K562 (cell line): ENCODE results near the gene RSU1. TPM values are rescaled to one million over a fixed set of nuclear protein-coding genes. Genes with fewer than 3 reads are reported as not detected.
A peak's percentile ranks its signal among the peaks of the same experiment; 100 is the strongest.

ENCODE experiments used
- ATAC-seq: fragments of 200-7000 bp; cut with Tn5 transposase; 3 replicates; pipeline ENCODE4 v1.9.1; 2020; ENCODE audit warnings: moderate library complexity
- BruUV-seq: library from RNA; stranded (reverse); fragments of 400-500 nt; replicated peaks from 2 replicates; lab custom pipeline; 2021; lab: Mats Ljungman, UMichigan
- CTCF ChIA-PET: fragments of 300-600 bp; formaldehyde crosslinking; extraction: SDS; loops from one replicate; lab custom pipeline; 2021; ENCODE audit warnings: low intra/inter-chr PET ratio; lab: Yijun Ruan, JAX
- POLR2A ChIA-PET: fragments of 300-600, 350-650 bp; sonication (Branson Sonifier 250); formaldehyde crosslinking; extraction: SDS; loops from one replicate; lab custom pipeline; 2021; ENCODE audit warnings: antibody characterized with exemption, inconsistent platforms; lab: Yijun Ruan, JAX
- DNase-seq, 4 experiments: peaks; one replicate each; pipeline versions ENCODE4 v3.0.0 to v3.0.0-alpha.2; 2011 to 2018; ENCODE audit warnings: low spot score in 3 of 4, mixed read lengths in 3 of 4; ENCODE audit errors: extremely low read depth in 1 of 4
- FAIRE-seq: peaks from 2 replicates; lab custom pipeline; 2011; peaks lifted over from hg19 to GRCh38; lab: Jason Lieb, UNC
- H2AFZ ChIP-seq: 2 replicates; pipeline ENCODE4 v1.6.0; 2011; ENCODE audit warnings: low read depth, low read length, control low read depth, inconsistent platforms
- H3K27ac ChIP-seq: fragments of 200-600 bp; 3 replicates; pipeline ENCODE4 v1.8.0; 2011; ENCODE audit warnings: low read depth, mild to moderate bottlenecking, control low read depth, inconsistent platforms, low read length, moderate library complexity, mixed read lengths; ENCODE audit errors: extremely low read depth
- H3K27me3 ChIP-seq, 2 experiments: fragments of 300-600 bp in 1 of 2; 2 replicates in 1 of 2; 3 replicates in 1 of 2; pipeline versions ENCODE4 v1.6.0 to v1.8.0; 2011; ENCODE audit warnings: inconsistent platforms in 2 of 2, low read length in 2 of 2, mild to moderate bottlenecking in 1 of 2, mixed read lengths in 1 of 2, moderate library complexity in 1 of 2; ENCODE audit not compliant: control insufficient read depth in 2 of 2, insufficient read depth in 2 of 2
- H3K36me3 ChIP-seq: fragments of 300-600 bp; 3 replicates; pipeline ENCODE4 v1.8.0; 2011; ENCODE audit warnings: mild to moderate bottlenecking, low read length, inconsistent platforms; ENCODE audit not compliant: control insufficient read depth, insufficient read depth
- H3K4me1 ChIP-seq, 2 experiments: fragments of 200-600 bp in 1 of 2; replicated peaks in 1 of 2; 2 replicates in 1 of 2; 3 replicates in 1 of 2; pipeline versions ENCODE4 v1.5.1 to v1.8.0; 2011; ENCODE audit warnings: inconsistent platforms in 2 of 2, low read length in 2 of 2, mild to moderate bottlenecking in 1 of 2, mixed read lengths in 1 of 2, moderate library complexity in 1 of 2; ENCODE audit not compliant: control insufficient read depth in 2 of 2, insufficient read depth in 2 of 2
- H3K4me2 ChIP-seq: 2 replicates; pipeline ENCODE4 v1.6.1; 2011; ENCODE audit warnings: low read length, control low read depth, inconsistent platforms, mixed read lengths; ENCODE audit not compliant: insufficient read depth
- H3K4me3 ChIP-seq: fragments of 200-600 bp; sonication (generic), shearing (Covaris generic); 2 replicates; pipeline ENCODE4 v1.5.1; 2016; ENCODE audit warnings: control low read depth, inconsistent platforms
- H3K79me2 ChIP-seq: fragments of 200-600 bp; 3 replicates; pipeline ENCODE4 v1.8.0; 2011; ENCODE audit warnings: low read length, inconsistent platforms; ENCODE audit not compliant: control insufficient read depth, insufficient read depth
- H3K9ac ChIP-seq, 2 experiments: 2 replicates each; pipeline versions ENCODE4 v1.6.0 to v1.6.1; 2011; ENCODE audit warnings: low read depth in 2 of 2, low read length in 2 of 2, control low read depth in 1 of 2, inconsistent platforms in 1 of 2, mild to moderate bottlenecking in 1 of 2, mixed read lengths in 1 of 2; ENCODE audit not compliant: insufficient read depth in 1 of 2
- H3K9me1 ChIP-seq: one replicate; pipeline ENCODE4 v1.6.0; 2011; ENCODE audit warnings: inconsistent platforms, mild to moderate bottlenecking, low read length, moderate library complexity; ENCODE audit not compliant: control insufficient read depth, insufficient read depth
- H3K9me3 ChIP-seq: replicated peaks from 2 replicates; pipeline ENCODE4 v1.5.1; 2011; ENCODE audit warnings: low read depth, low read length, inconsistent platforms; ENCODE audit not compliant: control insufficient read depth, insufficient read depth
- H4K20me1 ChIP-seq: replicated peaks from 2 replicates; pipeline ENCODE4 v1.6.1; 2011; ENCODE audit warnings: low read length, inconsistent platforms, mixed read lengths; ENCODE audit not compliant: control insufficient read depth, insufficient read depth
- ADNP ChIP-seq: fragments of 200-800 bp; sonication (Bioruptor generic); IDR thresholded peaks from 2 replicates; pipeline ENCODE4 v1.6.1; 2016; ENCODE audit warnings: missing genetic modification characterization, missing compliant biosample characterization
- BCOR ChIP-seq: fragments of 450-650 bp; IDR thresholded peaks from 2 replicates; pipeline ENCODE4 v1.6.1; 2016
- CEBPG ChIP-seq, 3 experiments: fragments of 200-800 bp in 1 of 3; sonication (Bioruptor generic) in 1 of 3; sonication (generic) in 1 of 3; formaldehyde crosslinking in 1 of 3; IDR thresholded peaks in 2 of 3; conservative IDR thresholded peaks in 1 of 3; 2 replicates each; pipeline versions ENCODE4 v1.6.1 to v1.8.0; 2016 to 2022; ENCODE audit warnings: missing compliant biosample characterization in 2 of 3, missing genetic modification characterization in 2 of 3, mild to moderate bottlenecking in 1 of 3, missing genetic modification reagents in 1 of 3
- CTCF ChIP-seq, 3 experiments: IDR thresholded peaks in 2 of 3; conservative IDR thresholded peaks in 1 of 3; 2 replicates each; pipeline ENCODE4 v1.5.1; 2011 to 2012; ENCODE audit warnings: low read length in 3 of 3, mild to moderate bottlenecking in 3 of 3, control low read depth in 2 of 3, improper control_type of control experiment in 1 of 3, inconsistent platforms in 1 of 3, low read depth in 1 of 3, mixed read lengths in 1 of 3, moderate library complexity in 1 of 3; ENCODE audit not compliant: insufficient read depth in 2 of 3
- MCM5 ChIP-seq: fragments of 450-650 bp; IDR thresholded peaks from 2 replicates; pipeline ENCODE4 v1.6.1; 2016; ENCODE audit warnings: low read depth
- NFIX ChIP-seq: fragments of 250-450 bp; sonication (Bioruptor Pico); IDR thresholded peaks from 2 replicates; pipeline ENCODE4 v1.4.0; 2020; ENCODE audit warnings: low read depth, mild to moderate bottlenecking, moderate library complexity
- NFYB ChIP-seq: IDR thresholded peaks from 2 replicates; pipeline ENCODE4 v1.6.1; 2011; ENCODE audit warnings: mild to moderate bottlenecking, moderate library complexity; ENCODE audit not compliant: insufficient read length; ENCODE audit errors: extremely low read depth
- NR1H2 ChIP-seq: sonication (generic); formaldehyde crosslinking; IDR thresholded peaks from 2 replicates; pipeline ENCODE4 v1.4.0; 2020; ENCODE audit warnings: mild to moderate bottlenecking, missing genetic modification reagents
- POLR2H ChIP-seq: IDR thresholded peaks from 2 replicates; pipeline ENCODE4 v1.6.1; 2016; ENCODE audit warnings: missing genetic modification characterization, low read depth, mild to moderate bottlenecking, control low read depth, missing compliant biosample characterization, moderate library complexity
- PURB ChIP-seq: sonication (generic); formaldehyde crosslinking; IDR thresholded peaks from 2 replicates; pipeline ENCODE4 v1.9.0; 2021; ENCODE audit warnings: low read depth, mild to moderate bottlenecking, missing genetic modification reagents
- RBM25 ChIP-seq: fragments of 200-400 bp; formaldehyde crosslinking; IDR thresholded peaks from 2 replicates; pipeline ENCODE4 v1.6.1; 2018; ENCODE audit warnings: low read length, low read depth, moderate library complexity; ENCODE audit not compliant: severe bottlenecking
- SMC3 ChIP-seq: conservative IDR thresholded peaks from 2 replicates; pipeline ENCODE4 v1.6.1; 2011; ENCODE audit warnings: low read depth, low read length, improper control_type of control experiment; ENCODE audit not compliant: insufficient read depth
- SRSF1 ChIP-seq: fragments of 200-400 bp; formaldehyde crosslinking; IDR thresholded peaks from 2 replicates; pipeline ENCODE4 v1.6.1; 2017; ENCODE audit warnings: mild to moderate bottlenecking, low read depth, low read length, moderate library complexity
- XRCC3 ChIP-seq: fragments of 450-650 bp; IDR thresholded peaks from 2 replicates; pipeline ENCODE4 v1.6.1; 2017; ENCODE audit warnings: mild to moderate bottlenecking, moderate library complexity
- ZFP36 ChIP-seq: fragments of 150-350 bp; IDR thresholded peaks from 2 replicates; pipeline ENCODE4 v1.6.1; 2018; ENCODE audit warnings: low read length, low read depth; ENCODE audit not compliant: partially characterized antibody
- ZNF444 ChIP-seq: fragments of 250-450 bp; sonication (Bioruptor Pico); IDR thresholded peaks from 2 replicates; pipeline ENCODE4 v1.4.0; 2020; ENCODE audit warnings: mild to moderate bottlenecking, moderate library complexity
- WGBS: fragments of 100-300 bp; shearing (Covaris generic); methylation state at CpG from one replicate; pipeline ENCODE4 v1.1.6; 2016; ENCODE audit warnings: low coverage, mixed read lengths; ENCODE audit not compliant: insufficient coverage; ENCODE audit errors: missing lambda C conversion rate; 5-methylcytosine and 5-hydroxymethylcytosine counted together
- in situ Hi-C: fragments of 300-500 bp; cut with MboI; formaldehyde crosslinking; loops from 4 replicates; pipeline ENCODE4 v1.15.0; 2018; ENCODE audit warnings: inconsistent platforms, mixed read lengths
- intact Hi-C: fragments of 100-400 bp; cut with micrococcal nuclease; formaldehyde crosslinking; loops from 2 replicates; pipeline ENCODE4 v1.14.2; 2022
- polyA plus RNA-seq, 8 experiments: library from polyadenylated mRNA; depleted of rRNA in 4 of 8; stranded (reverse) in 5 of 8; unstranded in 3 of 8; fragments of >200 nt; fragmentation: Nextera tagmentation in 2 of 8; fragmentation: Illumina TruSeq in 1 of 8; extraction: Ambion mirVana in 2 of 8; extraction: Trizol in 1 of 8; gene quantifications; 2 replicates each; pipeline versions ENCODE4 v1.2.1 to v1.2.3, GENCODE V29; 2011 to 2014; ENCODE audit warnings: inconsistent platforms in 1 of 8, missing spikeins in 1 of 8
- total RNA-seq, 7 experiments: library from RNA; depleted of rRNA in 6 of 7; stranded (reverse); fragments of >200 nt in 6 of 7; fragmentation: Illumina TruSeq in 2 of 7; extraction: Trizol in 2 of 7; gene quantifications; 2 replicates each; pipeline versions ENCODE4 v1.2.1 to v1.2.3, GENCODE V29; 2011 to 2021; ENCODE audit warnings: low replicate concordance in 1 of 7

The RSU1 gene
- total and polyA plus RNA-seq, 9 of the 15 experiments (the other 6 are each of a cell fraction or from before 2014, with no cell fraction given) = 18.8 to 67.3 (median 31.5) TPM

GRCh38 chr10:16811292-16811691 is 5.9 kb downstream of the RSU1 start:
- POLR2A ChIA-PET = no interaction called here

GRCh38 chr10:16809074-16809718 is 8.0 kb downstream of the RSU1 start:
- Histone ChIP-seq H3K27me3 (no peaks in the 10 kb centered on the region), H2AFZ (no peak overlapping the region), H3K4me2 (no peak overlapping the region), H3K9me1 (no peaks in the 10 kb centered on the region), H4K20me1 (no peaks in the 10 kb centered on the region), H3K9ac (no peak overlapping the region), H3K4me1 (no peaks in the 10 kb centered on the region), H3K27ac (no peak overlapping the region), H3K4me3 (no peak overlapping the region), H3K9me3 (no peaks in the 10 kb centered on the region), H3K79me2 (no peaks in the 10 kb centered on the region), H3K36me3 (no peaks in the 10 kb centered on the region)
- POLR2A ChIA-PET = interaction anchor here (0.5 to 0.8 kb wide), 3 partner anchors 8 to 759 kb away, joined by 3 read pairs; partner anchors contain the start of gene RSU1
- peak; percentile 95 for ATAC-seq
- CTCF ChIA-PET = no interaction called here
- in situ Hi-C loops = loop anchor here (25.0 kb wide), 1 partner anchor 922 kb away; no protein-coding TSS in a partner anchor
- intact Hi-C loops = loop anchor here (2.0 kb wide), 1 partner anchor 906 kb away; no protein-coding TSS in a partner anchor
- peak; percentile 58 for FAIRE-seq
- BruUV-seq = no TSS peak
- peak; percentile 47 to 72 (median 54) for DNase-seq
- 49% methylated on average over 6 of the region's 6 CpGs for WGBS
- no peak for TF ChIP-seq MCM5
- TF ChIP-seq CEBPG (CRISPR knock-in tag; IDR thresholded peaks at IDR 0.05) = no peak
- TF ChIP-seq CEBPG (tag; conservative IDR thresholded peaks at IDR 0.05 in 1 of 2, IDR thresholded peaks at IDR 0.05 in 1 of 2) = no peak
- TF ChIP-seq POLR2H (tag) = no peak
- no peak for TF ChIP-seq XRCC3
- TF ChIP-seq ZNF444 = no peak
- no peak for TF ChIP-seq NFIX (CRISPR knock-in tag)
- no peak for TF ChIP-seq BCOR
- no peak for TF ChIP-seq SRSF1
- peak; percentile 67 to 76 (median 71) for TF ChIP-seq CTCF (IDR thresholded peaks at IDR 0.05 in 2 of 3, conservative IDR thresholded peaks at IDR 0.05 in 1 of 3; ENCODE audit: insufficient read depth in 2 of 3, low read depth in 1 of 3, low read length in 3 of 3)
- TF ChIP-seq SMC3 = peak; percentile 47
- TF ChIP-seq PURB = no peak

More at GRCh38 chr10:16811292-16811691, 5.9 kb downstream of the RSU1 start:
- Histone ChIP-seq H4K20me1 (no peaks in the 10 kb centered on the region), H3K79me2 (peaks cover 3% of the 10 kb centered on the region; the same call in 2 of the 3 replicates), H3K4me1 (peaks cover 0 to 3% of the 10 kb centered on the region in 2 experiments; a peak in 2 of 5 replicates), H3K36me3 (no peaks in the 10 kb centered on the region), H3K4me3 (no peak overlapping the region), H3K27ac (no peak overlapping the region), H3K27me3 (no peaks in the 10 kb centered on the region), H3K9me3 (no peaks in the 10 kb centered on the region), H2AFZ (no peak overlapping the region), H3K4me2 (no peak overlapping the region), H3K9me1 (no peaks in the 10 kb centered on the region), H3K9ac (no peak overlapping the region)
- intact Hi-C loops (no loop called here), in situ Hi-C loops (loop anchor here (25.0 kb wide), 1 partner anchor 924 kb away; no protein-coding TSS in a partner anchor)
- peak; percentile 72 for TF ChIP-seq ZFP36
- TF ChIP-seq NFYB = no peak
- TF ChIP-seq NR1H2 (CRISPR knock-in tag) = no peak
- TF ChIP-seq ADNP (tag) = peak; percentile 38; the same call in 1 of the 2 replicates
- peak; percentile 87 for TF ChIP-seq BCOR
- peak; percentile 88 for TF ChIP-seq RBM25
- FAIRE-seq = no peak
- no peak for ATAC-seq
- no TSS peak for BruUV-seq
- CTCF ChIA-PET = interaction anchor here (0.7 kb wide), 1 partner anchor 683 kb away, joined by 3 read pairs; no protein-coding TSS in a partner anchor
- WGBS = 64% methylated on average over 3 of the region's 3 CpGs
- no peak for DNase-seq
